ENCODE data around the gene BCOR.

BCOR gene

GRCh38 chrX:40057405-40057804 lies 40.4 kb downstream of the BCOR start:
- TF ChIP-seq, protein P1, sequence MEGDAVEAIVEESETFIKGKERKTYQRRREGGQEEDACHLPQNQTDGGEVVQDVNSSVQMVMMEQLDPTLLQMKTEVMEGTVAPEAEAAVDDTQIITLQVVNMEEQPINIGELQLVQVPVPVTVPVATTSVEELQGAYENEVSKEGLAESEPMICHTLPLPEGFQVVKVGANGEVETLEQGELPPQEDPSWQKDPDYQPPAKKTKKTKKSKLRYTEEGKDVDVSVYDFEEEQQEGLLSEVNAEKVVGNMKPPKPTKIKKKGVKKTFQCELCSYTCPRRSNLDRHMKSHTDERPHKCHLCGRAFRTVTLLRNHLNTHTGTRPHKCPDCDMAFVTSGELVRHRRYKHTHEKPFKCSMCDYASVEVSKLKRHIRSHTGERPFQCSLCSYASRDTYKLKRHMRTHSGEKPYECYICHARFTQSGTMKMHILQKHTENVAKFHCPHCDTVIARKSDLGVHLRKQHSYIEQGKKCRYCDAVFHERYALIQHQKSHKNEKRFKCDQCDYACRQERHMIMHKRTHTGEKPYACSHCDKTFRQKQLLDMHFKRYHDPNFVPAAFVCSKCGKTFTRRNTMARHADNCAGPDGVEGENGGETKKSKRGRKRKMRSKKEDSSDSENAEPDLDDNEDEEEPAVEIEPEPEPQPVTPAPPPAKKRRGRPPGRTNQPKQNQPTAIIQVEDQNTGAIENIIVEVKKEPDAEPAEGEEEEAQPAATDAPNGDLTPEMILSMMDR (IDR thresholded peaks at IDR 0.05; ENCODE audit: unreplicated experiment in 3 of 3), result no peak
- no peak overlapping the region for H3K27ac Mint-ChIP-seq
- peaks cover 82% of the 10 kb centered on the region for H3K36me3 Mint-ChIP-seq (ENCODE audit: low read depth)
- H3K9me3 Mint-ChIP-seq, result peaks cover 18% of the 10 kb centered on the region
- H3K27me3 Mint-ChIP-seq (ENCODE audit: low read depth), result no peaks in the 10 kb centered on the region
- no peak overlapping the region for H3K4me3 Mint-ChIP-seq
- H3K4me1 Mint-ChIP-seq, result peaks cover 7% of the 10 kb centered on the region

DNA sequence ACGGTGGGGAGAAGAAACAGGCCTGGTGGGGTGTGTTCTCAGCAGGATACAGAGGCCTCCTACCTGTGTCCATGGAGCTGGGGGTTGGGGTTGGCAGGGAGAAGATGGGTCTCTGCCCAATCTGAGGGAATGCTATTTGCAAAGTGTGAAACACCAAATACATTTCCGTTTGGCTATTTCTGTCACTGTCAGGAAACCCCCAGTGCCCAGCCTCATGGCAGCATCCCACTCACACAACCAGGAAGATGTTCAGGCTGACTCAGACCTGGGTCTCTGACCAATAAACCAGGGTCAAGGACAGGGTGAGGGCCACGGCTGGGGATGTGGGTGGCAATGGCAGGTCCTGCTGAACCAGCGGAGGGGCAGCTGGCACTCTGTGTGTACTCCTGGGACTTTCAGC lies 41.3 kb downstream of the BCOR start:
- Mint-ChIP-seq H3K4me1 (no peaks in the 10 kb centered on the region), H3K27me3 (ENCODE audit: low read depth) (no peaks in the 10 kb centered on the region), H3K36me3 (ENCODE audit: low read depth) (peaks cover 82% of the 10 kb centered on the region), H3K9me3 (peaks cover 26% of the 10 kb centered on the region), H3K4me3 (no peak overlapping the region), H3K27ac (no peak overlapping the region)
- TF ChIP-seq, protein P1 (IDR thresholded peaks at IDR 0.05; ENCODE audit: unreplicated experiment in 3 of 3), result no peak

DNA sequence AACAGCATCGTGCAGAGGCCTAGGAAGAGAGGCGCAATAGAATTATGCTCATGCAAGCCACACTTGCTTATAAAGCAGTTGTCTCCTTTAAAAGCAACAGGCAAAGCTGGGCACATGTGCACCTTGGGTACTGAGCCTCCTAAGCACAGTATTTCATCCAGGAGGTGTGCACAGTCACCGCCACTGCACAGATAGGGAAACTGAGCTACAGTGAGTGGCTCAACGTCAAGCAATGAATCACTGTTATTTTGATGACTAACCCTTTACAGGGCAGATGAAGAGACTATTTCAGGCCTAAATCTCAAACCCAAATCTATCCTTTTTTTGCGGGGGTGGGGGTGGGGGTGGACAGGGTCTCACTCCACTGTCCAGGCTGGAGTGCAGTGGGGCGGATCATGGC lies 42.3 kb downstream of the BCOR start:
- Mint-ChIP-seq H3K27me3 (ENCODE audit: low read depth) (no peaks in the 10 kb centered on the region), H3K27ac (no peak overlapping the region), H3K36me3 (ENCODE audit: low read depth) (peaks cover 83% of the 10 kb centered on the region), H3K4me3 (no peak overlapping the region), H3K9me3 (peaks cover 33% of the 10 kb centered on the region), H3K4me1 (no peaks in the 10 kb centered on the region)
- TF ChIP-seq, protein P1 (IDR thresholded peaks at IDR 0.05; ENCODE audit: unreplicated experiment in 3 of 3), result no peak

GRCh38 chrX:40054793-40055192 lies 43.0 kb downstream of the BCOR start:
- Mint-ChIP-seq H3K9me3 (peaks cover 39% of the 10 kb centered on the region), H3K27me3 (ENCODE audit: low read depth) (no peaks in the 10 kb centered on the region), H3K4me1 (no peaks in the 10 kb centered on the region), H3K36me3 (ENCODE audit: low read depth) (peaks cover 85% of the 10 kb centered on the region), H3K27ac (no peak overlapping the region), H3K4me3 (no peak overlapping the region)
- TF ChIP-seq, protein P1 (IDR thresholded peaks at IDR 0.05; ENCODE audit: unreplicated experiment in 3 of 3), result no peak

- Mint-ChIP-seq H3K27me3 (ENCODE audit: low read depth) (no peaks in the 10 kb centered on the region), H3K4me1 (no peaks in the 10 kb centered on the region), H3K36me3 (ENCODE audit: low read depth) (peaks cover 93% of the 10 kb centered on the region), H3K27ac (no peak overlapping the region), H3K4me3 (no peak overlapping the region), H3K9me3 (peaks cover 62% of the 10 kb centered on the region)
- TF ChIP-seq, protein P1 (IDR thresholded peaks at IDR 0.05; ENCODE audit: unreplicated experiment in 3 of 3), result no peak
Measured at GRCh38 chrX:40050532-40050931, 47.2 kb downstream of the BCOR start.

- Mint-ChIP-seq H3K36me3 (ENCODE audit: low read depth) (peaks cover 87% of the 10 kb centered on the region), H3K4me1 (no peaks in the 10 kb centered on the region), H3K9me3 (peaks cover 68% of the 10 kb centered on the region), H3K27ac (no peak overlapping the region), H3K4me3 (no peak overlapping the region), H3K27me3 (ENCODE audit: low read depth) (no peaks in the 10 kb centered on the region)
- TF ChIP-seq, protein P1 (IDR thresholded peaks at IDR 0.05; ENCODE audit: unreplicated experiment in 3 of 3), result no peak
Measured at GRCh38 chrX:40049084-40049641, 48.6 kb downstream of the BCOR start.

Measured in nephron (organoid).